Stimulated activated CD8-positive, alpha-beta memory T cell treated with anti-CD3 and anti-CD28 coated beads, Interleukin-7, amount 100 ng/mL, for 48 hours (primary cell): ENCODE results near the gene GRIK3.

Source experiments
- DNase-seq, 2 donors: peaks; one replicate each; pipeline ENCODE4 v3.0.0-alpha.2; 2020; ENCODE audit warnings: low read depth in 1 of 2; ENCODE audit errors: extremely low read depth in 1 of 2

Gene GRIK3

GRCh38 chr1:36982709-36983108, 51.6 kb downstream of the GRIK3 start:
- no peak for DNase-seq

- no peak for DNase-seq
Observed at GRCh38 chr1:36981771-36982622, 52.3 kb downstream of the GRIK3 start.

GRCh38 chr1:36981126-36981525, 53.2 kb downstream of the GRIK3 start:
- DNase-seq, result no peak

- no peak for DNase-seq
Observed at GRCh38 chr1:36977731-36978406, 56.4 kb downstream of the GRIK3 start.

GRCh38 chr1:36975642-36976041, 58.7 kb downstream of the GRIK3 start:
- no peak for DNase-seq

GRCh38 chr1:36973056-36973455, 61.3 kb downstream of the GRIK3 start:
- DNase-seq, result no peak

- DNase-seq, result no peak
Observed at GRCh38 chr1:36971852-36972618, 62.3 kb downstream of the GRIK3 start.

GRCh38 chr1:36968730-36969129, 65.6 kb downstream of the GRIK3 start:
- no peak for DNase-seq

- no peak for DNase-seq
Observed at GRCh38 chr1:36966242-36966641, 68.1 kb downstream of the GRIK3 start.

- no peak for DNase-seq
Observed at GRCh38 chr1:36965275-36966159, 68.8 kb downstream of the GRIK3 start.

GRCh38 chr1:36964830-36965229, 69.5 kb downstream of the GRIK3 start:
- no peak for DNase-seq

GRCh38 chr1:36963006-36963405, 71.3 kb downstream of the GRIK3 start:
- DNase-seq, result no peak

GRCh38 chr1:36961062-36961615, 73.2 kb downstream of the GRIK3 start:
- no peak for DNase-seq

GRCh38 chr1:36956570-36956969, 77.7 kb downstream of the GRIK3 start:
- no peak for DNase-seq

GRCh38 chr1:36955016-36955415, 79.3 kb downstream of the GRIK3 start:
- no peak for DNase-seq

- no peak for DNase-seq
Observed at GRCh38 chr1:36953061-36953460, 81.3 kb downstream of the GRIK3 start.

- no peak for DNase-seq
Observed at GRCh38 chr1:36951761-36952160, 82.6 kb downstream of the GRIK3 start.

GRCh38 chr1:36951292-36951750, 83.0 kb downstream of the GRIK3 start:
- no peak for DNase-seq

- DNase-seq, result no peak
Observed at GRCh38 chr1:36950604-36951291, 83.6 kb downstream of the GRIK3 start.

- DNase-seq, result no peak
Observed at GRCh38 chr1:36948606-36949005, 85.7 kb downstream of the GRIK3 start.
